HepG2 (cell line): ENCODE measurements around the gene RHBDL1. TPM values are rescaled to one million over a fixed set of nuclear protein-coding genes. Genes with fewer than 3 reads are reported as not detected.

Source experiments
- CBX5 ChIP-seq: sonication (generic); formaldehyde crosslinking; IDR thresholded peaks from 2 replicates; pipeline ENCODE4 v1.4.0; 2020; ENCODE audit warnings: missing genetic modification reagents, borderline replicate concordance
- CC2D1A ChIP-seq: sonication (generic); formaldehyde crosslinking; IDR thresholded peaks from 2 replicates; pipeline ENCODE4 v1.8.1; 2023; ENCODE audit warnings: mild to moderate bottlenecking, missing genetic modification reagents
- CTCF ChIP-seq: sonication (generic); formaldehyde crosslinking; IDR thresholded peaks from 2 replicates; pipeline ENCODE4 v1.5.0; 2020; ENCODE audit warnings: mild to moderate bottlenecking, missing genetic modification reagents, moderate library complexity
- GATAD1 ChIP-seq: IDR thresholded peaks from 2 replicates; pipeline ENCODE4 v1.6.1; 2016; ENCODE audit warnings: missing genetic modification reagents, missing compliant biosample characterization
- KDM5A ChIP-seq: fragments of 200-600 bp; sonication (generic); IDR thresholded peaks from 2 replicates; pipeline ENCODE4 v1.7.0; 2018; ENCODE audit warnings: antibody characterized with exemption, mild to moderate bottlenecking, low read length, borderline replicate concordance
- MAX ChIP-seq: IDR thresholded peaks from 2 replicates; pipeline ENCODE4 v1.6.1; 2012; ENCODE audit warnings: inconsistent platforms
- NFE2L2 ChIP-seq: fragments of 150-350 bp; IDR thresholded peaks from 2 replicates; pipeline ENCODE4 v1.6.1; 2014; ENCODE audit warnings: low read length
- PCBP1 ChIP-seq: fragments of 200-400 bp; formaldehyde crosslinking; IDR thresholded peaks from 2 replicates; pipeline ENCODE4 v1.6.1; 2017; ENCODE audit warnings: mild to moderate bottlenecking, low read depth, low read length, borderline replicate concordance
- PHF21A ChIP-seq: sonication (generic); formaldehyde crosslinking; IDR thresholded peaks from 2 replicates; pipeline ENCODE4 v1.5.0; 2020; ENCODE audit warnings: mild to moderate bottlenecking, missing genetic modification reagents
- XRCC5 ChIP-seq: fragments of 200-400 bp; formaldehyde crosslinking; optimal IDR thresholded peaks from 2 replicates; pipeline ENCODE3; 2017; ENCODE audit warnings: mild to moderate bottlenecking, low read length
- ZNF138 ChIP-seq: sonication (generic); formaldehyde crosslinking; IDR thresholded peaks from 2 replicates; pipeline ENCODE4 v1.5.0; 2020; ENCODE audit warnings: mild to moderate bottlenecking, low read depth, missing genetic modification reagents
- ZNF225 ChIP-seq: sonication (generic); formaldehyde crosslinking; IDR thresholded peaks from 2 replicates; pipeline ENCODE4 v1.4.0; 2020; ENCODE audit warnings: mild to moderate bottlenecking, missing genetic modification reagents
- ZNF629 ChIP-seq: sonication (generic); formaldehyde crosslinking; conservative IDR thresholded peaks from 2 replicates; pipeline ENCODE4 v1.5.0; 2020; ENCODE audit warnings: missing genetic modification reagents
- ZNF670 ChIP-seq: sonication (generic); formaldehyde crosslinking; IDR thresholded peaks from 2 replicates; pipeline ENCODE4 v1.8.0; 2022; ENCODE audit warnings: mild to moderate bottlenecking, missing genetic modification reagents, borderline replicate concordance
- ZNF749 ChIP-seq: sonication (generic); formaldehyde crosslinking; IDR thresholded peaks from 2 replicates; pipeline ENCODE4 v1.8.0; 2022; ENCODE audit warnings: mild to moderate bottlenecking, missing genetic modification reagents, moderate library complexity, borderline replicate concordance
- polyA plus RNA-seq, 8 experiments: library from polyadenylated mRNA; depleted of rRNA in 3 of 8; stranded (reverse) in 7 of 8; unstranded in 1 of 8; fragments of >200 nt; fragmentation: Illumina TruSeq in 4 of 8; extraction: Trizol in 4 of 8; gene quantifications; 2 replicates each; pipeline versions ENCODE4 v1.2.1 to v1.2.3, GENCODE V29; 2011 to 2016; ENCODE audit warnings: low read depth in 4 of 8, missing spikeins in 1 of 8, mixed read lengths in 1 of 8; ENCODE audit not compliant: insufficient read depth in 1 of 8
- total RNA-seq, 5 experiments: library from RNA; depleted of rRNA; stranded (reverse); fragments of >200 nt; fragmentation: Illumina TruSeq; extraction: Trizol; gene quantifications; 2 replicates each; pipeline ENCODE4 v1.2.3, GENCODE V29; 2016; ENCODE audit warnings: low read depth in 1 of 5

Gene RHBDL1
- total and polyA plus RNA-seq, 2 of the 13 experiments (the other 11 are each of a cell fraction or from before 2014, with no cell fraction given): 1.8 to 3.8 TPM

GRCh38 chr16:643050-643368 lies 32.5 kb upstream of the RHBDL1 start (continued):
- TF ChIP-seq NFE2L2: no peak
- TF ChIP-seq MAX: 0 out of 2 replicates have a peak, but pooled peaks have one; percentile 19
- no peak for TF ChIP-seq PHF21A (CRISPR knock-in tag)
- TF ChIP-seq CC2D1A (CRISPR knock-in tag): no peak
- no peak for TF ChIP-seq XRCC5
- no peak for TF ChIP-seq ZNF749 (CRISPR knock-in tag)
- TF ChIP-seq ZNF225 (CRISPR knock-in tag): peak; percentile 50; the same call in 1 of the 2 replicates
- no peak for TF ChIP-seq KDM5A
- no peak for TF ChIP-seq CBX5 (CRISPR knock-in tag)
- TF ChIP-seq ZNF670 (CRISPR knock-in tag): no peak
- TF ChIP-seq ZNF138: no peak
- no peak for TF ChIP-seq ZNF629 (CRISPR knock-in tag)
- TF ChIP-seq CTCF (CRISPR knock-in tag): no peak
- no peak for TF ChIP-seq GATAD1 (CRISPR knock-in tag)
- 0 out of 2 replicates have a peak, but pooled peaks have one; percentile 17 for TF ChIP-seq PCBP1
